Stimulated activated CD8-positive, alpha-beta memory T cell treated with anti-CD3 and anti-CD28 coated beads, Interleukin-4, amount 100 ng/mL, for 24 hours (primary cell): Measurements from ENCODE around the gene LEFTY2.
A peak's percentile ranks its signal among the peaks of the same experiment; 100 is the strongest.
"Not testable (repeated sequence)": the region's sequence is repeated elsewhere in the genome, so short reads cannot be mapped to it uniquely, and the experiment has no call there.

Experiments used
- DNase-seq: peaks from one replicate; pipeline ENCODE4 v3.0.0-alpha.2; 2020; ENCODE audit warnings: low read depth

Gene LEFTY2

GRCh38 chr1:225903623-225904022 lies 37.4 kb downstream of the LEFTY2 start:
- no peak for DNase-seq

GRCh38 chr1:225899044-225899925 lies 41.7 kb downstream of the LEFTY2 start:
- no peak for DNase-seq

GRCh38 chr1:225897595-225898514 lies 43.2 kb downstream of the LEFTY2 start:
- DNase-seq, result no peak

- peak; percentile 38 for DNase-seq
Measured at GRCh38 chr1:225896937-225897549, 44.0 kb downstream of the LEFTY2 start.

GRCh38 chr1:225896494-225896893 lies 44.5 kb downstream of the LEFTY2 start:
- no peak for DNase-seq

- DNase-seq, result no peak
Measured at GRCh38 chr1:225892307-225892706, 48.7 kb downstream of the LEFTY2 start.

GRCh38 chr1:225891229-225891972 lies 49.6 kb downstream of the LEFTY2 start:
- DNase-seq, result no peak

GRCh38 chr1:225890346-225891228 lies 50.4 kb downstream of the LEFTY2 start:
- DNase-seq, result no peak

GRCh38 chr1:225889743-225890142 lies 51.3 kb downstream of the LEFTY2 start:
- DNase-seq, result no peak

- DNase-seq, result no peak
Measured at GRCh38 chr1:225888898-225889601, 52.0 kb downstream of the LEFTY2 start, which contains the start of gene LEFTY1. LEFTY1 (minus strand) TSS chr1:225889146; CDS start chr1:225889066, 80 bp downstream.

GRCh38 chr1:225888289-225888897 lies 52.6 kb downstream of the LEFTY2 start:
- no peak for DNase-seq

- not testable (repeated sequence) for DNase-seq
Measured at GRCh38 chr1:225887554-225888288, 53.3 kb downstream of the LEFTY2 start.

- DNase-seq, result no peak
Measured at GRCh38 chr1:225887030-225887314, 54.0 kb downstream of the LEFTY2 start.
